Measurements from ENCODE around the gene F10. TPM values are rescaled to one million over a fixed set of nuclear protein-coding genes. Genes with fewer than 3 reads are reported as not detected.

Gene F10
- total and polyA plus RNA-seq, 2 donors (not counting 3 experiments of a cell fraction or from before 2014, with no cell fraction given): 0.25 TPM; not detected in 1

DNA sequence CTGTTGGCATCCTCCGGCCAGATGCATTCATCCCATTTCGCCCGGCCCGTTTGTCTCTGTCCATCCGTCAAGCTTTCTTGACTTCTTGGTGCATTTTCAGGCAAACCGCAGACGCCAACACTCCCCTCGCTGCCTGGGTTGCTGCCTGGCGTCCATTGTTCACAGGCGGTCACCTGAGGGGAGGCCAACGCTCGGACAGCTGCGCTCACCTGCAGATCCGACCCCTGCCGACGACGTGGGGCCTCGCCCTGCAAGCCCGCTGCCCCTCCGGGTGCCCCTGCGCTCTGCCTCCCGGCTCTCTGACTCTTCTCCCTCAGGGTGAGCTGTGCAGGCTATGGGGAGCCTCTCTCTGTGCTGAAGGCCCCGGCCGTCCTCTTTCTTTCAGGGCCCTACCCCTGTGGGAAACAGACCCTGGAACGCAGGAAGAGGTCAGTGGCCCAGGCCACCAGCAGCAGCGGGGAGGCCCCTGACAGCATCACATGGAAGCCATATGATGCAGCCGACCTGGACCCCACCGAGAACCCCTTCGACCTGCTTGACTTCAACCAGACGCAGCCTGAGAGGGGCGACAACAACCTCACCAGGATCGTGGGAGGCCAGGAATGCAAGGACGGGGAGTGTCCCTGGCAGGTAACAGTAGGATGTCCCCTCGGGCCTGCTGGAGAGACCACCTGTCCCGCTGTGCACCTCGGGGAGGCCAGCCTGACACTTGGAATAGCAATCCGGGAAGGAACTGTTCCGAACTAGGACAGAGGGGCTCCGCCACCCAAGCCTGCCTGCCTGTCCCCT, 21.1 kb downstream of the F10 start:
- H3K36me3 ChIP-seq (ENCODE audit: control insufficient read depth in 2 of 2, extremely low read depth in 1 of 2, insufficient read depth in 2 of 2, low read length in 2 of 2): no peaks in the 10 kb centered on the region
- no peak overlapping the region for H3K4me2 ChIP-seq (ENCODE audit: insufficient read depth, low read length)
- H3K9me1 ChIP-seq (replicated peaks; ENCODE audit: control insufficient read depth, extremely low read depth, insufficient read depth, low read length): no peaks in the 10 kb centered on the region
- no peaks in the 10 kb centered on the region for H3K4me1 ChIP-seq (ENCODE audit: control insufficient read depth, extremely low read depth, insufficient read depth, low read length)
- H3K9ac ChIP-seq (replicated peaks; ENCODE audit: extremely low read depth, insufficient read depth, low read length): no peak overlapping the region
- CTCF ChIA-PET: no interaction called here
- no peak for TF ChIP-seq JUN (IDR thresholded peaks at IDR 0.05; ENCODE audit: borderline replicate concordance, insufficient read depth, insufficient read length, low read depth)
- TF ChIP-seq, protein P1, sequence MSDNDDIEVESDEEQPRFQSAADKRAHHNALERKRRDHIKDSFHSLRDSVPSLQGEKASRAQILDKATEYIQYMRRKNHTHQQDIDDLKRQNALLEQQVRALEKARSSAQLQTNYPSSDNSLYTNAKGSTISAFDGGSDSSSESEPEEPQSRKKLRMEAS (IDR thresholded peaks at IDR 0.05; ENCODE audit: insufficient read depth, insufficient read length): no peak
- FAIRE-seq: no peak
- no peak overlapping the region for H3K4me3 ChIP-seq (replicated peaks in 1 of 3; ENCODE audit: insufficient read depth in 1 of 3, low read depth in 1 of 3, low read length in 3 of 3)
- intact Hi-C loops (cut with micrococcal nuclease) (no loop called here), dilution Hi-C loops (cut with MboI; ENCODE audit: extremely low pct_ligation_motif_present, low sequenced_read_pairs) (no loop called here)
- H4K20me1 ChIP-seq (replicated peaks; ENCODE audit: control insufficient read depth, extremely low read depth, insufficient read depth, low read length): no peaks in the 10 kb centered on the region
- no peaks in the 10 kb centered on the region for H3K9me3 ChIP-seq (replicated peaks; ENCODE audit: control insufficient read depth, insufficient read depth, low read length)
- peaks cover 0 to 3% of the 10 kb centered on the region in 2 experiments for H3K27me3 ChIP-seq (ENCODE audit: control insufficient read depth in 2 of 2, insufficient read depth in 2 of 2, low read length in 2 of 2)
- H3K27ac ChIP-seq (ENCODE audit: insufficient read depth, low read depth, low read length): no peak overlapping the region
- H3K79me2 ChIP-seq (ENCODE audit: control insufficient read depth, insufficient read depth, low read length): no peaks in the 10 kb centered on the region
- H2AFZ ChIP-seq (ENCODE audit: low read depth, low read length): no peak overlapping the region
- BruUV-seq (replicated peaks): no TSS peak
- DNase-seq (ENCODE audit: low read depth, low spot score): no peak
- POLR2A ChIA-PET: no interaction called here

DNA sequence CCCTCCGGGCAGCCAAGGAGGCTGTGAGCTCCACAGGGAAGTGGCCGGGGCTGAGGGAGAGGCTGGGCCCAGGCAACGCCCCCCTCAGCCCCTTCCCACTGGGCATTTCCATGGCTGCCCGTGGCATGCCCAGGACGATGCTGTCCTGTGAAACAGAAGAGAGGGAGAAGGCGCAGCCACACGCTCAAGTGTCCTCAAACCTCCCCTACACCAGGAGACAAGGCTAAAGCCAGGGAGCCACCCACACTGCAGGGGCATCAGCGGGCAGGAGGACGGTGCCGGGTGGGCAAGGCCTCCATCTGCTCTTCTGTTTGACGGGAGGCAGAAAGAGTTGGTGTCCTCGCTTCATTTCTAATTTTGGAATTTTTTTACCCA, 21.6 kb downstream of the F10 start:
- H3K4me3 ChIP-seq (replicated peaks in 1 of 3; ENCODE audit: insufficient read depth in 1 of 3, low read depth in 1 of 3, low read length in 3 of 3): no peak overlapping the region
- ChIA-PET POLR2A (no interaction called here), CTCF (no interaction called here)
- no peaks in the 10 kb centered on the region for H3K4me1 ChIP-seq (ENCODE audit: control insufficient read depth, extremely low read depth, insufficient read depth, low read length)
- intact Hi-C loops (cut with micrococcal nuclease): no loop called here
- no peaks in the 10 kb centered on the region for H3K36me3 ChIP-seq (ENCODE audit: control insufficient read depth in 2 of 2, extremely low read depth in 1 of 2, insufficient read depth in 2 of 2, low read length in 2 of 2)
- no peaks in the 10 kb centered on the region for H3K9me3 ChIP-seq (replicated peaks; ENCODE audit: control insufficient read depth, insufficient read depth, low read length)
- no peak for FAIRE-seq
- TF ChIP-seq POLR2AphosphoS5 (IDR thresholded peaks at IDR 0.05; ENCODE audit: insufficient read depth, low read depth, low read length) (no peak), MYC (IDR thresholded peaks at IDR 0.05; ENCODE audit: low read depth, low read length) (no peak), GATA2 (IDR thresholded peaks at IDR 0.05; ENCODE audit: insufficient read depth, insufficient read length, low read depth, low read length) (no peak)
- TF ChIP-seq, protein P1 (IDR thresholded peaks at IDR 0.05; ENCODE audit: insufficient read depth, insufficient read length): no peak
- no peaks in the 10 kb centered on the region for H4K20me1 ChIP-seq (replicated peaks; ENCODE audit: control insufficient read depth, extremely low read depth, insufficient read depth, low read length)
- no peaks in the 10 kb centered on the region for H3K9me1 ChIP-seq (replicated peaks; ENCODE audit: control insufficient read depth, extremely low read depth, insufficient read depth, low read length)
- dilution Hi-C loops (cut with MboI; ENCODE audit: extremely low pct_ligation_motif_present, low sequenced_read_pairs): no loop called here
- no peak overlapping the region for H3K4me2 ChIP-seq (ENCODE audit: insufficient read depth, low read length)
- peaks cover 0 to 2% of the 10 kb centered on the region in 2 experiments for H3K27me3 ChIP-seq (ENCODE audit: control insufficient read depth in 2 of 2, insufficient read depth in 2 of 2, low read length in 2 of 2)
- no peaks in the 10 kb centered on the region for H3K79me2 ChIP-seq (ENCODE audit: control insufficient read depth, insufficient read depth, low read length)
- no peak for DNase-seq (ENCODE audit: low read depth, low spot score)
- H3K27ac ChIP-seq (ENCODE audit: insufficient read depth, low read depth, low read length): no peak overlapping the region
- H2AFZ ChIP-seq (ENCODE audit: low read depth, low read length): no peak overlapping the region
- BruUV-seq (replicated peaks): no TSS peak
- H3K9ac ChIP-seq (replicated peaks; ENCODE audit: extremely low read depth, insufficient read depth, low read length): no peak overlapping the region

All from endothelial cell of umbilical vein (primary cell).